ENCODE data around the gene ZMYND11.
"Not testable (repeated sequence)": the region's sequence is repeated elsewhere in the genome, so short reads cannot be mapped to it uniquely, and the experiment has no call there.

Gene ZMYND11

GRCh38 chr10:134247-135131, 766 bp upstream of the ZMYND11 start:
- DNase-seq: peak; percentile 26

- peak; percentile 63 for DNase-seq
Observed at GRCh38 chr10:135601-136464, 578 bp downstream of the ZMYND11 start.

GRCh38 chr10:136465-136762, 1.2 kb downstream of the ZMYND11 start:
- no peak for DNase-seq

- peak; percentile 68 for DNase-seq
Observed at GRCh38 chr10:137031-137430, 1.8 kb downstream of the ZMYND11 start.

- no peak for DNase-seq
Observed at GRCh38 chr10:137606-138005, 2.4 kb downstream of the ZMYND11 start.

- DNase-seq: no peak
Observed at GRCh38 chr10:142371-142770, 7.1 kb downstream of the ZMYND11 start.

- no peak for DNase-seq
Observed at GRCh38 chr10:152915-153314, 17.7 kb downstream of the ZMYND11 start.

GRCh38 chr10:154348-154747, 19.1 kb downstream of the ZMYND11 start:
- no peak for DNase-seq

- no peak for DNase-seq
Observed at GRCh38 chr10:167383-167782, 32.1 kb downstream of the ZMYND11 start.

GRCh38 chr10:173741-174140, 38.5 kb downstream of the ZMYND11 start:
- no peak for DNase-seq

GRCh38 chr10:176677-177076, 41.4 kb downstream of the ZMYND11 start:
- no peak for DNase-seq

- peak; percentile 18 for DNase-seq
Observed at GRCh38 chr10:178208-178607, 43.0 kb downstream of the ZMYND11 start.

- no peak for DNase-seq
Observed at GRCh38 chr10:178723-179122, 43.5 kb downstream of the ZMYND11 start.

- DNase-seq: peak; percentile 76
Observed at GRCh38 chr10:182441-183201, 47.4 kb downstream of the ZMYND11 start.

- no peak for DNase-seq
Observed at GRCh38 chr10:184174-184573, 48.9 kb downstream of the ZMYND11 start.

GRCh38 chr10:184911-185310, 49.7 kb downstream of the ZMYND11 start:
- no peak for DNase-seq

GRCh38 chr10:185571-185970, 50.3 kb downstream of the ZMYND11 start:
- not testable (repeated sequence) for DNase-seq

- DNase-seq: no peak
Observed at GRCh38 chr10:186911-187310, 51.7 kb downstream of the ZMYND11 start.

GRCh38 chr10:188546-188945, 53.3 kb downstream of the ZMYND11 start:
- no peak for DNase-seq

- DNase-seq: no peak
Observed at GRCh38 chr10:190216-190615, 55.0 kb downstream of the ZMYND11 start.

GRCh38 chr10:191703-192518, 56.7 kb downstream of the ZMYND11 start:
- no peak for DNase-seq

GRCh38 chr10:194281-194680, 59.0 kb downstream of the ZMYND11 start:
- DNase-seq: no peak
